G401.6 (cell line): ENCODE results near the gene SLC49A3.
"Not testable (repeated sequence)": the region's sequence is repeated elsewhere in the genome, so short reads cannot be mapped to it uniquely, and the experiment has no call there.

ENCODE experiments used
- FAIRE-seq: peaks from 2 replicates; lab custom pipeline; 2012; peaks lifted over from hg19 to GRCh38; lab: Jason Lieb, UNC

Gene SLC49A3

GRCh38 chr4:702618-703048 is 13.7 kb upstream of the SLC49A3 start:
- FAIRE-seq = no peak

GRCh38 chr4:700587-701264 is 11.8 kb upstream of the SLC49A3 start:
- FAIRE-seq = no peak

GRCh38 chr4:699816-700580 is 11.0 kb upstream of the SLC49A3 start:
- FAIRE-seq = no peak

- not testable (repeated sequence) for FAIRE-seq
Observed at GRCh38 chr4:694341-694940, 5.5 kb upstream of the SLC49A3 start.

GRCh38 chr4:692771-693554 is 4.0 kb upstream of the SLC49A3 start:
- no peak for FAIRE-seq

- no peak for FAIRE-seq
Observed at GRCh38 chr4:689723-690122, 772 bp upstream of the SLC49A3 start.

GRCh38 chr4:687971-688853 is 739 bp downstream of the SLC49A3 start:
- no peak for FAIRE-seq

GRCh38 chr4:687048-687970 is 1.6 kb downstream of the SLC49A3 start:
- FAIRE-seq = no peak

- no peak for FAIRE-seq
Observed at GRCh38 chr4:686413-687040, 2.4 kb downstream of the SLC49A3 start.

GRCh38 chr4:685679-686412 is 3.1 kb downstream of the SLC49A3 start:
- FAIRE-seq = no peak

- no peak for FAIRE-seq
Observed at GRCh38 chr4:684623-685327, 4.2 kb downstream of the SLC49A3 start.

GRCh38 chr4:683982-684622 is 4.8 kb downstream of the SLC49A3 start:
- FAIRE-seq = no peak

- no peak for FAIRE-seq
Observed at GRCh38 chr4:683247-683897, 5.6 kb downstream of the SLC49A3 start.

GRCh38 chr4:682490-683172 is 6.3 kb downstream of the SLC49A3 start:
- FAIRE-seq = no peak

- FAIRE-seq = no peak
Observed at GRCh38 chr4:681736-682451, 7.1 kb downstream of the SLC49A3 start.

- no peak for FAIRE-seq
Observed at GRCh38 chr4:680928-681645, 7.9 kb downstream of the SLC49A3 start.
